Endothelial cell of umbilical vein (primary cell): Measurements from ENCODE around the gene PODXL2. TPM values are rescaled to one million over a fixed set of nuclear protein-coding genes. Genes with fewer than 3 reads are reported as not detected.

Experiments
- BruUV-seq: library from RNA; stranded (reverse); fragments of 400-500 nt; replicated peaks from 2 replicates; lab custom pipeline; 2021; lab: Mats Ljungman, UMichigan
- CTCF ChIA-PET: fragments of 300-600, 350-600 bp; sonication (Branson Sonifier 250); formaldehyde crosslinking; loops from one replicate; lab custom pipeline; 2021; ENCODE audit warnings: antibody characterized with exemption, inconsistent platforms; lab: Charles Lee
- POLR2A ChIA-PET: fragments of 300-600, 350-600 bp; sonication (Branson Sonifier 250); formaldehyde crosslinking; loops from one replicate; lab custom pipeline; 2021; ENCODE audit warnings: antibody characterized with exemption, inconsistent platforms; lab: Charles Lee
- DNase-seq: peaks from one replicate; pipeline ENCODE4 v3.0.0-alpha.2; 2011; ENCODE audit warnings: low read depth, low spot score
- FAIRE-seq: peaks from 2 replicates; lab custom pipeline; 2011; peaks lifted over from hg19 to GRCh38; lab: Jason Lieb, UNC
- H2AFZ ChIP-seq: 2 replicates; pipeline ENCODE4 v1.6.0; 2012; ENCODE audit warnings: low read depth, low read length, control low read depth, inconsistent platforms
- H3K27ac ChIP-seq: 2 replicates; pipeline ENCODE4 v1.5.1; 2011; ENCODE audit warnings: low read depth, mild to moderate bottlenecking, control low read depth, low read length, moderate library complexity; ENCODE audit not compliant: insufficient read depth
- H3K27me3 ChIP-seq, 2 experiments: 2 replicates each; pipeline versions ENCODE4 v1.6.0 to v1.6.1; 2011; ENCODE audit warnings: low read length in 2 of 2, mixed read lengths in 1 of 2; ENCODE audit not compliant: control insufficient read depth in 2 of 2, insufficient read depth in 2 of 2
- H3K36me3 ChIP-seq, 2 experiments: 2 replicates in 1 of 2; 3 replicates in 1 of 2; pipeline ENCODE4 v1.5.1; 2011; ENCODE audit warnings: low read length in 2 of 2, mild to moderate bottlenecking in 1 of 2, moderate library complexity in 1 of 2; ENCODE audit not compliant: control insufficient read depth in 2 of 2, insufficient read depth in 2 of 2; ENCODE audit errors: extremely low read depth in 1 of 2
- H3K4me1 ChIP-seq: 3 replicates; pipeline ENCODE4 v1.5.1; 2011; ENCODE audit warnings: mild to moderate bottlenecking, low read length; ENCODE audit not compliant: control insufficient read depth, insufficient read depth; ENCODE audit errors: extremely low read depth
- H3K4me2 ChIP-seq: 2 replicates; pipeline ENCODE4 v1.6.1; 2011; ENCODE audit warnings: low read length, control low read depth, mixed read lengths; ENCODE audit not compliant: insufficient read depth
- H3K4me3 ChIP-seq, 3 experiments: fragments of 200-600 bp in 1 of 3; sonication (generic), shearing (Covaris generic) in 1 of 3; replicated peaks in 1 of 3; 2 replicates each; pipeline ENCODE4 v1.5.1; 2011 to 2016; ENCODE audit warnings: control low read depth in 3 of 3, low read length in 3 of 3, mild to moderate bottlenecking in 2 of 3, inconsistent platforms in 1 of 3, low read depth in 1 of 3, moderate library complexity in 1 of 3; ENCODE audit not compliant: insufficient read depth in 1 of 3
- H3K79me2 ChIP-seq: 2 replicates; pipeline ENCODE4 v1.6.0; 2012; ENCODE audit warnings: low read length, inconsistent platforms; ENCODE audit not compliant: control insufficient read depth, insufficient read depth
- H3K9ac ChIP-seq: replicated peaks from 2 replicates; pipeline ENCODE3; 2011; ENCODE audit warnings: low read length, control low read depth; ENCODE audit not compliant: insufficient read depth; ENCODE audit errors: extremely low read depth
- H3K9me1 ChIP-seq: replicated peaks from 3 replicates; pipeline ENCODE4 v1.6.0; 2011; ENCODE audit warnings: mild to moderate bottlenecking, low read length; ENCODE audit not compliant: control insufficient read depth, insufficient read depth; ENCODE audit errors: extremely low read depth
- H3K9me3 ChIP-seq: replicated peaks from 2 replicates; pipeline ENCODE4 v1.5.1; 2012; ENCODE audit warnings: low read length, inconsistent platforms; ENCODE audit not compliant: control insufficient read depth, insufficient read depth
- H4K20me1 ChIP-seq: replicated peaks from 2 replicates; pipeline ENCODE3; 2011; ENCODE audit warnings: mild to moderate bottlenecking, low read length; ENCODE audit not compliant: control insufficient read depth, insufficient read depth; ENCODE audit errors: extremely low read depth
- EZH2 ChIP-seq: IDR thresholded peaks from 2 replicates; pipeline ENCODE4 v1.6.1; 2012; ENCODE audit warnings: borderline replicate concordance, low read depth, mild to moderate bottlenecking, moderate library complexity, low read length, inconsistent platforms; ENCODE audit not compliant: severe bottlenecking
- FOS ChIP-seq: IDR thresholded peaks from 2 replicates; pipeline ENCODE4 v1.6.1; 2011; ENCODE audit warnings: mild to moderate bottlenecking, low read length, moderate library complexity, borderline replicate concordance; ENCODE audit not compliant: insufficient read depth
- GATA2 ChIP-seq: IDR thresholded peaks from 2 replicates; pipeline ENCODE4 v1.7.0; 2011; ENCODE audit warnings: low read depth, mild to moderate bottlenecking, moderate library complexity, mixed read lengths, low read length; ENCODE audit not compliant: insufficient read length, insufficient read depth
- JUN ChIP-seq: IDR thresholded peaks from 2 replicates; pipeline ENCODE4 v1.6.1; 2011; ENCODE audit warnings: borderline replicate concordance, low read depth; ENCODE audit not compliant: insufficient read length, insufficient read depth
- MYC ChIP-seq: IDR thresholded peaks from one replicate; pipeline ENCODE4 v1.6.1; 2011; ENCODE audit warnings: mild to moderate bottlenecking, low read depth, low read length
- POLR2A ChIP-seq: IDR thresholded peaks from 2 replicates; pipeline ENCODE4 v1.6.1; 2012; ENCODE audit warnings: low read depth, mild to moderate bottlenecking, control low read depth, low read length
- POLR2AphosphoS5 ChIP-seq: IDR thresholded peaks from 2 replicates; pipeline ENCODE4 v1.6.1; 2012; ENCODE audit warnings: low read depth, mild to moderate bottlenecking, control low read depth, low read length, moderate library complexity; ENCODE audit not compliant: insufficient read depth
- dilution Hi-C: fragments of 300-500 bp; cut with MboI; formaldehyde crosslinking; loops from one replicate; pipeline ENCODE4 v1.15.0; 2019; ENCODE audit warnings: low sequenced_read_pairs; ENCODE audit not compliant: extremely low pct_ligation_motif_present
- intact Hi-C: fragments of 100-400 bp; cut with micrococcal nuclease; formaldehyde crosslinking; loops from one replicate; pipeline ENCODE4 v1.10.0; 2022
- polyA plus RNA-seq, 4 experiments: library from polyadenylated mRNA; depleted of rRNA in 3 of 4; stranded (reverse) in 3 of 4; unstranded in 1 of 4; fragments of >200 nt; gene quantifications; 2 replicates each; pipeline versions ENCODE4 v1.2.1 to v1.2.3, GENCODE V29; 2011 to 2012; ENCODE audit warnings: missing spikeins in 1 of 4
- total RNA-seq: library from RNA; stranded (reverse); gene quantifications from 2 replicates; pipeline ENCODE4 v1.2.3, GENCODE V29; 2021
- TF ChIP-seq, protein P1 (sequence below): IDR thresholded peaks from 2 replicates; pipeline ENCODE4 v1.6.1; 2011; ENCODE audit not compliant: insufficient read depth, insufficient read length
- TF ChIP-seq, protein P2 (sequence below), 2 donors: IDR thresholded peaks; 1 replicate in 1 of 2; 2 replicates in 1 of 2; pipeline ENCODE4 v1.5.1; 2011; ENCODE audit warnings: low read length in 2 of 2, mild to moderate bottlenecking in 2 of 2, moderate library complexity in 2 of 2, control low read depth in 1 of 2, inconsistent platforms in 1 of 2, low read depth in 1 of 2; ENCODE audit not compliant: insufficient read depth in 1 of 2; ENCODE audit errors: extremely low read depth in 1 of 2

PODXL2 gene
- total and polyA plus RNA-seq, 2 donors (not counting 3 experiments of a cell fraction or from before 2014, with no cell fraction given): 5.5 to 6.5 TPM

DNA sequence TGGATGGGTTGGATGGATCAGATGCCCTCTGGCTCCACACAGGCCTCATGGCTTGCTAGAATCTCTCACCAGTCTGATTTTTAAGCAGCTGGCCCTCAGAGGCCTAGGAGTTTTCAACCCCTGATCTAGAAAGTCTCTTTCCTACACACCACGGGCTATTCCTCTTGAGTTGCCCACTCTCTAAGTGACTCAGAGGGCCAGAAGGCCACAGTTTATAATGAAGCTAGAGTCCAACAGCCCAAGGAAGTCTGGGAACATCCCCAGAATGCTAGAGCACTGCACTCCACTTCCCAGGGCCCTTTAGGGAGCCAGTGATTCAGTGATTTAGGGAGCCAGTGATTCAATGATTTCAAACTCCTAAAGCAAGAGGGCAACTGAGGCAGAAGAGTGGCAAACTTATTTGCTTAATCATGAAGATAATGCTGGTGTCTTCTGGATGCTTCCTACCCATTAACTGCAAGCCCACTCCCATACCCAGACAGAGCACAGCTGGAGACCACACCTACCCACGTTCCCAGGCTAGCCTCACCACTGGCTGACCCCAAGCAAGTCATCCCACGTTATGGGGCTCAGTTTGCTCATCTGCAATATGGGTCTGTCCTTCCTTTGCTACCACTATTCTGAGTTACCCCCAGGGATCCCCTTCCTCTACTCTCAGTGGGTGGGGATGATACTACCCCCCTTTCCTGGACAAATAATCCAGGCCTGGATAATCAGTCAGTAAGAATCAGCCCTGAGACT is 80.5 kb downstream of the PODXL2 start:
- no peak overlapping the region for H3K27ac ChIP-seq
- H4K20me1 ChIP-seq: no peaks in the 10 kb centered on the region
- no peak overlapping the region for H2AFZ ChIP-seq
- BruUV-seq: no TSS peak
- no peak overlapping the region for H3K4me3 ChIP-seq
- H3K4me1 ChIP-seq: peaks cover 17% of the 10 kb centered on the region
- dilution Hi-C loops (no loop called here), intact Hi-C loops (no loop called here)
- POLR2A ChIA-PET: no interaction called here
- H3K27me3 ChIP-seq: no peaks in the 10 kb centered on the region
- no peak overlapping the region for H3K4me2 ChIP-seq
- no peaks in the 10 kb centered on the region for H3K79me2 ChIP-seq
- CTCF ChIA-PET: interaction anchor here (4.6 kb wide), 1 partner anchor 13 kb away, joined by 25 read pairs; no protein-coding TSS in a partner anchor
- no peaks in the 10 kb centered on the region for H3K9me1 ChIP-seq
- no peaks in the 10 kb centered on the region for H3K36me3 ChIP-seq
- DNase-seq: no peak
- FAIRE-seq: no peak
- H3K9ac ChIP-seq: no peak overlapping the region
- TF ChIP-seq JUN: no peak
- no peak for TF ChIP-seq EZH2
- TF ChIP-seq POLR2A: no peak
- TF ChIP-seq GATA2: no peak
- no peak for TF ChIP-seq MYC
- TF ChIP-seq, protein P1, sequence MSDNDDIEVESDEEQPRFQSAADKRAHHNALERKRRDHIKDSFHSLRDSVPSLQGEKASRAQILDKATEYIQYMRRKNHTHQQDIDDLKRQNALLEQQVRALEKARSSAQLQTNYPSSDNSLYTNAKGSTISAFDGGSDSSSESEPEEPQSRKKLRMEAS: no peak
- TF ChIP-seq, protein P2, sequence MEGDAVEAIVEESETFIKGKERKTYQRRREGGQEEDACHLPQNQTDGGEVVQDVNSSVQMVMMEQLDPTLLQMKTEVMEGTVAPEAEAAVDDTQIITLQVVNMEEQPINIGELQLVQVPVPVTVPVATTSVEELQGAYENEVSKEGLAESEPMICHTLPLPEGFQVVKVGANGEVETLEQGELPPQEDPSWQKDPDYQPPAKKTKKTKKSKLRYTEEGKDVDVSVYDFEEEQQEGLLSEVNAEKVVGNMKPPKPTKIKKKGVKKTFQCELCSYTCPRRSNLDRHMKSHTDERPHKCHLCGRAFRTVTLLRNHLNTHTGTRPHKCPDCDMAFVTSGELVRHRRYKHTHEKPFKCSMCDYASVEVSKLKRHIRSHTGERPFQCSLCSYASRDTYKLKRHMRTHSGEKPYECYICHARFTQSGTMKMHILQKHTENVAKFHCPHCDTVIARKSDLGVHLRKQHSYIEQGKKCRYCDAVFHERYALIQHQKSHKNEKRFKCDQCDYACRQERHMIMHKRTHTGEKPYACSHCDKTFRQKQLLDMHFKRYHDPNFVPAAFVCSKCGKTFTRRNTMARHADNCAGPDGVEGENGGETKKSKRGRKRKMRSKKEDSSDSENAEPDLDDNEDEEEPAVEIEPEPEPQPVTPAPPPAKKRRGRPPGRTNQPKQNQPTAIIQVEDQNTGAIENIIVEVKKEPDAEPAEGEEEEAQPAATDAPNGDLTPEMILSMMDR (IDR thresholded peaks at IDR 0.05; ENCODE audit: extremely low read depth in 1 of 2, insufficient read depth in 1 of 2, low read depth in 1 of 2, low read length in 2 of 2): no peak
- no peak for TF ChIP-seq FOS
- TF ChIP-seq POLR2AphosphoS5: no peak
- no peaks in the 10 kb centered on the region for H3K9me3 ChIP-seq
